22Rv1 (cell line): ENCODE data around the gene MEAF6.

Source experiments
- H3K27ac ChIP-seq: fragments of 450-650 bp; 2 replicates; pipeline ENCODE4 v1.5.1; 2017
- CTCF ChIP-seq: fragments of 450-650 bp; IDR thresholded peaks from 2 replicates; pipeline ENCODE4 v1.5.1; 2017; ENCODE audit warnings: mild to moderate bottlenecking
- ZFX ChIP-seq: fragments of 450-650 bp; IDR thresholded peaks from 2 replicates; pipeline ENCODE4 v1.6.1; 2017; ENCODE audit warnings: antibody characterized with exemption, borderline replicate concordance

The MEAF6 gene

GRCh38 chr1:37476460-37477197 is 37.9 kb downstream of the MEAF6 start:
- TF ChIP-seq ZFX (no peak), CTCF (no peak)
- no peak overlapping the region for H3K27ac ChIP-seq

GRCh38 chr1:37476087-37476452 is 38.5 kb downstream of the MEAF6 start:
- TF ChIP-seq CTCF (no peak), ZFX (no peak)
- H3K27ac ChIP-seq: no peak overlapping the region

GRCh38 chr1:37475380-37476086 is 39.0 kb downstream of the MEAF6 start:
- TF ChIP-seq ZFX (no peak), CTCF (no peak)
- H3K27ac ChIP-seq: no peak overlapping the region; the same call in 1 of the 2 replicates

- peak overlapping the region; percentile 46 for H3K27ac ChIP-seq
Observed at GRCh38 chr1:37474697-37475379, 39.7 kb downstream of the MEAF6 start.

GRCh38 chr1:37474046-37474696 is 40.4 kb downstream of the MEAF6 start, which contains the start of gene ZC3H12A:
ZC3H12A (plus strand) TSS chr1:37474580; CDS start chr1:37475497, 917 bp downstream.
- H3K27ac ChIP-seq: peak within 1 kb of the TSS; percentile 46
- TF ChIP-seq CTCF (no peak), ZFX (no peak)

More at GRCh38 chr1:37474697-37475379, 39.7 kb downstream of the MEAF6 start:
- no peak for TF ChIP-seq CTCF
- TF ChIP-seq ZFX: no peak

- TF ChIP-seq CTCF: no peak
- no peak for TF ChIP-seq ZFX
Observed at GRCh38 chr1:37473431-37474045, 41.0 kb downstream of the MEAF6 start.

More at GRCh38 chr1:37473431-37474045, 41.0 kb downstream of the MEAF6 start:
- no peak overlapping the region for H3K27ac ChIP-seq
